Neutrophil (primary cell): ENCODE measurements around the gene TLR9.

ENCODE experiments used
- H3K27ac ChIP-seq: fragments of 200-600 bp; sonication (generic); 2 replicates; pipeline ENCODE4 v1.5.1; 2016; ENCODE audit warnings: mild to moderate bottlenecking, moderate library complexity
- H3K27me3 ChIP-seq: fragments of 200-600 bp; sonication (generic); 2 replicates; pipeline ENCODE4 v1.6.0; 2016; ENCODE audit warnings: mild to moderate bottlenecking
- H3K36me3 ChIP-seq: fragments of 200-600 bp; sonication (generic); 2 replicates; pipeline ENCODE4 v1.5.1; 2017
- H3K4me1 ChIP-seq, 2 experiments: fragments of 200-600 bp in 1 of 2; sonication (generic) in 1 of 2; 1 replicate in 1 of 2; 2 replicates in 1 of 2; pipeline versions ENCODE4 v1.5.1 to v1.6.1; 2013 to 2016; ENCODE audit warnings: low read depth in 1 of 2, low read length in 1 of 2, mild to moderate bottlenecking in 1 of 2, moderate library complexity in 1 of 2; ENCODE audit not compliant: control insufficient read depth in 1 of 2, insufficient read depth in 1 of 2
- H3K4me3 ChIP-seq, 2 experiments: fragments of 200-600 bp in 1 of 2; sonication (generic) in 1 of 2; 1 replicate in 1 of 2; 2 replicates in 1 of 2; pipeline ENCODE4 v1.5.1; 2013 to 2016; ENCODE audit warnings: low read depth in 1 of 2, low read length in 1 of 2, mild to moderate bottlenecking in 1 of 2, moderate library complexity in 1 of 2
- H3K9me3 ChIP-seq: fragments of 200-600 bp; sonication (generic); 2 replicates; pipeline ENCODE4 v1.5.1; 2016
- CTCF ChIP-seq: fragments of 200-600 bp; sonication (generic); IDR thresholded peaks from 2 replicates; pipeline ENCODE4 v1.5.1; 2016; ENCODE audit warnings: antibody characterized with exemption

The TLR9 gene

DNA sequence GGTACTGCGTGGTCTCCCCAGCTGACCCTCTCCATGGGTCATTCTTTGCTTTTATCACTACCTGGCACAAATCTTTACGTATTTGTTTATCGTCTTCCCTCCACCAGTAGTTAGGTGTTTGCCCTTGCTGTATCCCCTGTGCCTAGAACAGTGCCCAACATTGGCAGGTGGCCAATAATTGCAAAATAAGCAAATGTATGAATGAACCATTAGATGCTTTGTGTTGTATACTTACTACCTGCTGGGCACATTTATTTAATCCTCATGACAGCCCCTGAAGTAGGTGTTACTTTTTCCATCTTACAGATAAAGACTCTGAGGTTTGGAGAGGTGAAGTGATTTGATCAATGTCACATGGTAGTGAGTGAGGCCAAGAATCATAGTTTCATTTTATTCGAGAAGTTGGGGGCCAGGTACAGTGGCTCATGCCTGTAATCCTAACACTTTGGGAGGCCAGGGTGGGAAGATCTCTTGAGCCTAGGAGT, 15.5 kb upstream of the TLR9 start:
- Histone ChIP-seq H3K27ac (peak overlapping the region; percentile 97), H3K4me3 (no peak overlapping the region), H3K27me3 (no peaks in the 10 kb centered on the region), H3K9me3 (no peaks in the 10 kb centered on the region), H3K36me3 (peaks cover under 1% of the 10 kb centered on the region), H3K4me1 (peaks cover 62 to 68% of the 10 kb centered on the region in 2 experiments)
- TF ChIP-seq CTCF = no peak

DNA sequence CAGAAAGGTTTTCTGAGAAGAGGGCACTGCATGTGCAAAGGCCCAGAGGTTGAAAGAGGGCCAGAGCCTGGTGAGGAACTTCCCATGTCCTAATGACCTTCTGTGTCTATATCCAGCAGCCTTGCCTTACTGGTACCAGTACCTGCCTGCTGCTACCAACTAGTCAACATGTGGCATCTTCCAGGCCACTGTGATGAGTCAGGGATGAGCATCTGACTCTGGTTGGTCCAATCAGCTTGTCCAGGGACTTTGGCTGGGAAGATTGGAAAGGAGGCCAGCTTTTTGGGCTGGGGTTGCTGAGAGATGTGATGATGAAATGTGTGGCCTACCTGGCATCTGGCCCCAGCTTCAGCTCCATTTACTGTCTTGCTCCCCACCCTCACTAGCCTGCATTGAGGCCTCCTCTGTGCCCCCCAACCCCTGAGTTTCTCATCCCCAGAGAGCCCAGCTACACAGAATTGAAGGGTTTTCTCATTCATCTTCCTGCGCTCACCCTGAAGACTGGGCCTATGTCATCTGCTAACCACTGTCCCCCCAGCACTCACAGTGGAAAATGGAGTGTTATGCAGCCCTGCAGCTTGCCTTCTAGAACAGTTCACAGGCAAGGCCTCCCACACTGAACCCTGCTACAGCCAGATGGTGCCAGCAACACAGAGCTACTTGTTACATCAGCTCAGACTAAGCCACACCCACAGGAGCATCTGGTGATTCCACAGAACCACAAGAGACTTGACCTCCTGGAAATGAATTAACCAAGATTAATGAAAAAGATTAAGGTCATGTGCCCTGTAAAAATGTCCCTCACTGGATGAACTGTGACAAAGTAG, 14.8 kb upstream of the TLR9 start:
- Histone ChIP-seq H3K27me3 (no peaks in the 10 kb centered on the region), H3K4me1 (peaks cover 65 to 71% of the 10 kb centered on the region in 2 experiments), H3K27ac (peak overlapping the region; percentile 97), H3K4me3 (peak overlapping the region; percentile 93 to 100), H3K9me3 (no peaks in the 10 kb centered on the region), H3K36me3 (peaks cover 7% of the 10 kb centered on the region)
- TF ChIP-seq CTCF = no peak

DNA sequence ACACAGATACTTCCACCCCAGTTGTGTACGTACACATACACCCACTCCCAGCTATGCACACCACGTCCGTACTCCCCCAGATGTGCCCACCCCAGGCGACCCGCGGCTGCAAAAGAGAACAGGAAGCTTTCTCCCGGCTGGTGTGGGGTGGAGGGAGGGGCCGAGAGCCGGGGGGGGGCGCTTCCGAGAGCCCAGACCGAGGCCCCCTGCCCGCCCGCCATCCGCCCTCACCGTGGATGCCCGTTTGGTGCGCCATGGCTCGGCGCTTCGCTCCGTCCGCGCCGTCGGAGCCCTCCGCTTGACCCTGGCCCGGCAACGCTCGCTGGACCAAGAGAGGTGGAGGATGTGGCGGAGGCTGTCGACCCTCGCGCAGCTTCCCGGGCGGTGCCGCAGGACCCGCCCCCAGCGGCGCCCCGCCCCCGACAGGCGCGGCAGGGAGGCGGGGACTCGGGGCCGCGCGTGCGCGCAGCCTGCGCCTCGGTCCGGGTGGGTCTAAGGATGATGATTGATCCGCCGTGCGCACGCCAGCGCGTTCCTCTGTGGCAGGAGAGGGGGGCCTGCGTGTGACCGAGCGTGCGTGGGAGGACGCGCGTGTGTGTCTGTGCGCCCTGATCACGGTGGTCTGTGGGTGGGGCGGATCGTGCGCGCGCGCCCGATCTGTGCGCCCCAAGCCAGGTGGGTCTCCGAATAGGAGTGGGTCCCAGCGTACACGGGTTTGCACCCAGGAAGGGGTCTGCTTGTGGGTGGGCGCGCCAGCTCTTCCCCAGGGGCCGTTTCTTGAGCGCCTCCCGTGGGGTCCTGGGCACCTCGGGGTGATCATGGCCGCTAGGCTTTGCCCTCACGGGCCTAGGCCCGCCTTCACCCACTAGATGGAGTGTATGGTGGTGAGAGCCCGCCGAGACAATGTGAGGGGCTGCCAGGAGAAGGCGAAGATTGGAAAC, 13.6 kb upstream of the TLR9 start, which contains the start of gene TWF2:
TSS of gene TWF2 (minus strand) at position 398 of the 941 bp plus-strand sequence. CDS start at position 256, 142 bp downstream.
- peak; percentile 49 for TF ChIP-seq CTCF
- Histone ChIP-seq H3K4me1 (peaks cover 53 to 69% of the 10 kb centered on the region in 2 experiments), H3K27ac (peak within 1 kb of the TSS; percentile 97), H3K27me3 (no peaks in the 10 kb centered on the region), H3K36me3 (peaks cover 19% of the 10 kb centered on the region), H3K4me3 (peak within 1 kb of the TSS; percentile 93 to 100), H3K9me3 (no peaks in the 10 kb centered on the region)

DNA sequence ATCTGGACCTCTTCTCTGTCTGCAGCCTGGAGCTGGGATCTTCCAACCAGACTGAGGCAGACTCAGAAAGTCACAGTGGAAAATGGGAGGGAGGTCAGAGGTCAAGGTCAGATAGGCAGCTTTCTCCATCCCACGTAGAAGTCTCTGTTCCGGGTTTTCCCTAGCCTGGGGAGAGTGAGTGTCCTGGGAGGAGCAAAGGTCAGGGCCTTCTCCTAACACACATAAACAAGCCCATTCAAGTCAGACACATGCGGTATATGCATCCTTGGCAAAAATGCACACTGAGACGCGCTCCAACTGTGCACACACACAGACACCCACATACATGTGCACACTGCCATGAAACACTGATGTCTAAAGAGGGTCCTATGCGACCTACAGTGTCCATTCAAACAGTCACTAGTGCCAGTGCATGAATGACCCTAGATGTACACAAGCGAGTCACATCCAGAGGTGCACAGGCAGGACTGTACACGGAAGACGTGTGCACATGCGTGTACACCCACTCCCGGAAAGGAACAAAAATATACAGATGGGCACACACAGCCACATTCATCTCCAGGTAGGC, 12.8 kb upstream of the TLR9 start:
- Histone ChIP-seq H3K4me3 (peak overlapping the region; percentile 93 to 100), H3K9me3 (no peaks in the 10 kb centered on the region), H3K4me1 (peaks cover 48 to 61% of the 10 kb centered on the region in 2 experiments), H3K27me3 (no peaks in the 10 kb centered on the region), H3K36me3 (peaks cover 27% of the 10 kb centered on the region), H3K27ac (peak overlapping the region; percentile 97)
- TF ChIP-seq CTCF = no peak

DNA sequence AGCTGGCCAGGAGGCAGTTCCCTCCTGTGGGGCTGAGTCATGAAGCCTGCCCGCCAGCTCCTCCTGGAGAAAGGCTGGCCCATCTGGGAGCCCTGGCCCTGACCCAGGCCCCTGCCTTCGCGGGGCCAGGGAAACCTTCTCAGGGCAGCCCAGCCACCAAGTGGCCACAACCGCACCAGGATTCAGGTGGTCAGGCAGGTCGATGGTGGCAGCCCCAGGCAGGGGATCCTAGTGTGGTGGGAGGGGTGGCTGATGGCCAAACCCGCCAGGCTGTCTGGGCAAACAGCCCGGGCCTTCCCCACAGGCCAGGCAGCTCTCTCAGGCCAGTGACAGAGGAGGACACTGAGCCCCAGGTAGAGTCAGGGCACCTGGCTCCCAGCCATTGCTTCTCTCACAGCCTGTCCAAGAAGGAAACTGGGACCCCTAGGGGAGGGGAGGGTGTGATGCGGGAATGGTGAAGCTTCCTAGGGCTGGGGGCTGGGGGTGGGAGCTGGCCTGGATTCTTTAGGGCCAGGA, 12.3 kb upstream of the TLR9 start:
- Histone ChIP-seq H3K27ac (peak overlapping the region; percentile 97), H3K36me3 (peaks cover 33% of the 10 kb centered on the region), H3K4me3 (peak overlapping the region; percentile 93 to 100), H3K4me1 (peaks cover 53 to 60% of the 10 kb centered on the region in 2 experiments), H3K9me3 (no peaks in the 10 kb centered on the region), H3K27me3 (no peaks in the 10 kb centered on the region)
- no peak for TF ChIP-seq CTCF
